ENCODE data around the gene SMIM44.
"Not testable (repeated sequence)": the region's sequence is repeated elsewhere in the genome, so short reads cannot be mapped to it uniquely, and the experiment has no call there.

Gene SMIM44

DNA sequence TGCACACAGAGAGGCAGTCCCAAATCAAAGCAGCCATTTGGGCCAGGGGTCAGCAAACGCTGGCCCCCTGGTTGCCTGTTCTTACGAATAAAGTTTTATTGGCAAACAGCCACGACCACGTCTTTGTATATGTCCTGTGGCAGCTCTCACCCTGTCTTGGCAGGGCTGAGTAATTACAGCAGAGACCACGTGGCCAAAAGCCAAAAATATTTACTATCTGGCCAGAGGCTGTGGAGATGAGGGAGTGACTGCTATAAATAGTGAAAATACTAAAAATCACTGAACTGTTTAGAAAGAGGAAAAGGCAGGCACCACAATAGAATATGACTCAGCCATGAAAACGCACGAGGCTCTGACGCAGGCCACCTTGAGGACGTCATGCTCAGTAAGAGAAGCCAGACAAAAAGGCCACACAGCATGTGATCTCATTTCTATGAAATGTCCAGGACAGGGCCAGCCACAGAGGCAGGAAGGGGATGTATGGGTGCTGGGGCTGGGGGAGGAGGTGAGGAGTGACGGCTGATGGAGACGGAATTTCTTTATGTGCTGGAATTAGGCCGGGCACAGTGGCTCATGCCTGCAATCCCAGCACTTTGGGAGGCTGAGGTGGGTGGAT lies 32.3 kb downstream of the SMIM44 start:
- Histone ChIP-seq H3K9ac (ENCODE audit: low read length) (no peak overlapping the region), H3K27me3 (ENCODE audit: control insufficient read depth, insufficient read depth, low read length) (no peaks in the 10 kb centered on the region), H3K4me3 (ENCODE audit: low read length) (no peak overlapping the region), H3K27ac (ENCODE audit: low read length) (no peak overlapping the region), H3K9me3 (ENCODE audit: control insufficient read depth, low read depth, low read length) (no peaks in the 10 kb centered on the region), H3K4me1 (ENCODE audit: control insufficient read depth, low read depth, low read length) (no peaks in the 10 kb centered on the region), H3K36me3 (ENCODE audit: control insufficient read depth, low read depth, low read length) (no peaks in the 10 kb centered on the region)

DNA sequence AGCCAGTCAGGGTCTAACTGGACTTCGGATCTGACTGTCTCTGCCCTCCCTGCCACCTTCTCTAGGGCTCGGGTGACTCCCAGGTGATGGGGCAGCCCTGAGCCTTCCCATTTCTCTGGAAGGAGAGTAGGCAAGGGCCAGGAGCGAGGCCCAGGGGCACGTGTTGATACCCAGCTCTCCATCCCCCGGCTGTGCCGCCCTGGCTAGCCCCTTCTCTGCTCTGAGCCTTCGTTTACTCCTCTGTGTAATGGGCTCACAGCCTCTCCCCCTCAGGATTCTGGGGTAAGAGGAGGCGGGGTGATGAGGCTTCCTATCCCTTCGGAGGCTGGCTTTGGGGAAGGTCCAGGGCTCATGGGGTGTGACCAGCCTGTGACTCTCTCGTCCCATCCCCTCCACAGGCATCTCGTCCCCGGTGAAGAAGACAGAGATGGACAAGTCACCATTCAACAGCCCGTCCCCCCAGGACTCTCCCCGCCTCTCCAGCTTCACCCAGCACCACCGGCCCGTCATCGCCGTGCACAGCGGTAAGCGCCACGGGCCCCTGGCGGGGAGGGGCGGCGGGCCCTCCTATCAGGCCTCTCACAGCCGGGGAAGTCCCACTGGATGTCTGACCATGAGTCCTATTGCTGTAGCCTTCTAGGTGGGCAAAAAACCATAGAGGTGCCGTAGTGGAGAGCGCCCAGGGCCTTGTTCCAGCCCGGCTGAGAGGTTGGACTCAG lies 34.5 kb downstream of the SMIM44 start:
- H3K4me3 ChIP-seq (ENCODE audit: low read length): no peak overlapping the region
- H3K4me1 ChIP-seq (ENCODE audit: control insufficient read depth, low read depth, low read length): no peaks in the 10 kb centered on the region
- no peak overlapping the region for H3K9ac ChIP-seq (ENCODE audit: low read length)
- no peaks in the 10 kb centered on the region for H3K9me3 ChIP-seq (ENCODE audit: control insufficient read depth, low read depth, low read length)
- no peaks in the 10 kb centered on the region for H3K27me3 ChIP-seq (ENCODE audit: control insufficient read depth, insufficient read depth, low read length)
- no peaks in the 10 kb centered on the region for H3K36me3 ChIP-seq (ENCODE audit: control insufficient read depth, low read depth, low read length)
- no peak overlapping the region for H3K27ac ChIP-seq (ENCODE audit: low read length)

DNA sequence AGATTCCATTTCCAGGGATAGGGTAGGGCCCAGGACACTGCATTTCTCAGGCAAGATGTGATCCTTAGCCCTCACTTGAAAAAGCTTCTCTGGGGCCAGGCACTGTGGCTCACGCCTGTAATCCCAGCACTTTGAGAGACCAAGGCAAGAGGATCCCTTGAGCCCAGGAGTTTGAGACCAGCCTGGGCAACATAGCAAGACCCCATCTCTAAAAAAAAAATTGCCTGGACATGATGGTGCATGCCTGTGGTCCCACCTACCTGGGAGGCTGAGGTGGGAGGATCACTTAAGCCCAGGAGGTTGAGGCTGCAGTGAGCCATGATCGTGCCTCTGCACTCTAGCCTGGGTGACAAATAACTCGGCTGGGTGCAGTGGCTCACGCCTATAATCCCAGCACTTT lies 36.6 kb downstream of the SMIM44 start:
- not testable (repeated sequence) for H3K36me3 ChIP-seq (ENCODE audit: control insufficient read depth, low read depth, low read length); H3K9ac ChIP-seq (ENCODE audit: low read length); H3K27ac ChIP-seq (ENCODE audit: low read length); H3K27me3 ChIP-seq (ENCODE audit: control insufficient read depth, insufficient read depth, low read length); H3K4me3 ChIP-seq (ENCODE audit: low read length); H3K9me3 ChIP-seq (ENCODE audit: control insufficient read depth, low read depth, low read length); H3K4me1 ChIP-seq (ENCODE audit: control insufficient read depth, low read depth, low read length)

DNA sequence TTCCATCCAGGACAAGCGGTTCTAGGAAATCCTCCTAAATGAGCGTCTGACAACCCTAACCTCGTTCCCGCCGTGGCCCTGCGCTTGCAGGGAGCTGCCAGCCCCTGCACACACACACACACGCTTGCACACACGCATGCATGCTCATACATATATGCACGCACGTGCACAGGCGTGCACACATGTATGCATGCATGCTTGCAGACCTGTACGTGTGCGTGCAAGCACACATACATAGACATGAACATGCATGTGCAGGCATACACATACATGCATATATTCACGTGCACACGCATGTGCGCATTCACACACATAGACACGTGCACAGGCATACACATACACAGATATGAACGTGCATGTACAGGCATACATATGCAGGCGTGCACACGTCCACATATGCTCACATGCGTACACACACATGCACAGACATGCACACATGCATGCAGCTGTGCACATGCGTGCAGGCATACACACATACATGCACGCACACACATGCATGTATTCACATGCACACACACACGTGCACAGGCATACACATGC lies 38.5 kb downstream of the SMIM44 start:
- no peaks in the 10 kb centered on the region for H3K27me3 ChIP-seq (ENCODE audit: control insufficient read depth, insufficient read depth, low read length)
- no peak overlapping the region for H3K27ac ChIP-seq (ENCODE audit: low read length)
- no peak overlapping the region for H3K4me3 ChIP-seq (ENCODE audit: low read length)
- no peaks in the 10 kb centered on the region for H3K9me3 ChIP-seq (ENCODE audit: control insufficient read depth, low read depth, low read length)
- no peaks in the 10 kb centered on the region for H3K36me3 ChIP-seq (ENCODE audit: control insufficient read depth, low read depth, low read length)
- H3K4me1 ChIP-seq (ENCODE audit: control insufficient read depth, low read depth, low read length): no peaks in the 10 kb centered on the region
- no peak overlapping the region for H3K9ac ChIP-seq (ENCODE audit: low read length)

DNA sequence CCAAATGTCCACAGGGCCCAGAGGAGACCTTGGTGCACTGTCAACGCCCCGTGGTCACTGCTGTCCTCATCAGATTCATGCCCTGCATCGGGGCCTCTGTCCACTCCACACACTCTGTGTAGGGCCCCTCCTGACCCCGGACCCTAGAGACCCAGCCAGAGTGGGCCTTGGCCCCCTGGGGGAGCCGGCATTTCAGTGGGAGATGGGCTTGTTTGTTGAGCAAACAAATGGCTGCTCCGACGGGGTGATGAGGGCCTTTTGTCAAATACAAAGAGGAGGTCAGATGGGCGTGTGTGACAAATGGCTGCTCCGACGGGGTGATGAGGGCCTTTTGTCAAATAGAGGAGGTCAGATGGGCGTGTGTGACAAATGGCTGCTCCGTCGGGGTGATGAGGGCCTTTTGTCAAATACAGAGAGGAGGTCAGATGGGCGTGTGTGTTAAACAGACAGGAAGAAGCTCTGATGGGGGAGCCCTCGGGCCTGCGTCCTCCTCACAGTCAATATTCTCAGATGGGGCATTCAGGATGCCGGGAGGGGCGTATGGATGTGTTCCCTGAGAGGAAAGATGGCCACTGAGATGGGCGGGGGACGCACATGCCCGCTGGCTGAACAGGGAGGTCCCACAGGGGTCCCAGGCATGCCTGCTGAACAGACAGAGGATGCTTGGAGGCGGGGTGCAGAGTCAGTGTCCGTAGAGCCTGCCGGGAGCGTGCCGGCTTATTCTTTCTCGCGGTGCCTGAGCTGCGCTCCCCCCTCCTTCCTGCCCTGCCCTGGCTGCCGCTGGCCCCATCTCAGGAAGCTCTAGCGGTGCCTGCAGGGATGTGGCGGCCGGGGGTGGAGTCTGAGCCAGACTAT lies 39.2 kb downstream of the SMIM44 start:
- Histone ChIP-seq H3K9me3 (ENCODE audit: control insufficient read depth, low read depth, low read length) (no peaks in the 10 kb centered on the region), H3K27me3 (ENCODE audit: control insufficient read depth, insufficient read depth, low read length) (no peaks in the 10 kb centered on the region), H3K9ac (ENCODE audit: low read length) (peak overlapping the region; percentile 8), H3K27ac (ENCODE audit: low read length) (no peak overlapping the region), H3K36me3 (ENCODE audit: control insufficient read depth, low read depth, low read length) (no peaks in the 10 kb centered on the region), H3K4me3 (ENCODE audit: low read length) (no peak overlapping the region), H3K4me1 (ENCODE audit: control insufficient read depth, low read depth, low read length) (no peaks in the 10 kb centered on the region)

DNA sequence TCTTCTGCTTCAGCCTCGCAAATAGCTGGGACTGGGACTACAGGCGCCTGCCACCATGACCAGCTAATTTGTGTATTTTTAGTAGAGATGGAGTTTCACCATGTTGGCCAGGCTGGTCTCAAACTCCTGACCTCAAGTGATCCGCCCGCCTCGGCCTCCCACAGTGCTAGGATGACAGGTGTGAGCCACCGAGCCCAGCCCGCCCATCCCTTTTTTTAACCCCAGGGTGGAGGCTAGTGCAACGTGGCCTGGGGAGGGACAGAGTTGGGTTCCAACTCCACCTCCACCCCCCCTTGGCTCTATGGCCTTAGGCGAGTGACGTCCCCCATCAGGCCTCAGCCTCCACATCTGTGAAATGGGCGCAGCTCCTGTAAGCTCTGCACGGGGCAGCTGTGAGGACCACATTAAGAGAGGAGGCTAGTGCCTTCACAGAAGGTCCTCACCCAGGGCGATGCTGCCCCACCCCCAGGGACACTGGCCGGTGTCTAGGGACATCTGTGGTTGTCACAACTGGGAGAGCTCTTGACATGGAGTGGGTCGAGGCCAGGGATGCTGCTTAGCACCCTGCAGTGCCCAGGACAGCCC lies 40.7 kb downstream of the SMIM44 start:
- Histone ChIP-seq H3K9me3 (ENCODE audit: control insufficient read depth, low read depth, low read length) (no peaks in the 10 kb centered on the region), H3K27me3 (ENCODE audit: control insufficient read depth, insufficient read depth, low read length) (no peaks in the 10 kb centered on the region), H3K36me3 (ENCODE audit: control insufficient read depth, low read depth, low read length) (no peaks in the 10 kb centered on the region), H3K4me3 (ENCODE audit: low read length) (no peak overlapping the region), H3K9ac (ENCODE audit: low read length) (no peak overlapping the region), H3K4me1 (ENCODE audit: control insufficient read depth, low read depth, low read length) (no peaks in the 10 kb centered on the region), H3K27ac (ENCODE audit: low read length) (no peak overlapping the region)

DNA sequence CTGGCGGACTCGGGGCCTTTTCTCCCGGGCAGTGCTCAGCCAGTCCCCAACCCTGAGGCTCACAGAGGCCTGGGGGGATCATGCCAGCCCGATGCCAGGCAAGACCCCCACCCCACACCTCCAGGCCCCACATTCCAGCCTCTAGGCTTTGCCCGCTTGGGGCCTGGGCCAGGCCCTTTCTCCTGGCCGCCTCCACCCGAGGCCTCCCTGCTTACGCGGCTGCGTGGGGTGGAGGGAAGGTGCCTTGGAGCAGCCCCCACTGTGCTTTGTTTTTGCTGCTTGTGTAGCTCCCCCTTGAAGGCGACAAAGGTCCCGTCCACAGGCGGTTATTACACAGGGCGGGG lies 41.3 kb downstream of the SMIM44 start:
- Histone ChIP-seq H3K9ac (ENCODE audit: low read length) (no peak overlapping the region), H3K27ac (ENCODE audit: low read length) (no peak overlapping the region), H3K4me3 (ENCODE audit: low read length) (no peak overlapping the region), H3K4me1 (ENCODE audit: control insufficient read depth, low read depth, low read length) (no peaks in the 10 kb centered on the region), H3K27me3 (ENCODE audit: control insufficient read depth, insufficient read depth, low read length) (no peaks in the 10 kb centered on the region), H3K36me3 (ENCODE audit: control insufficient read depth, low read depth, low read length) (no peaks in the 10 kb centered on the region), H3K9me3 (ENCODE audit: control insufficient read depth, low read depth, low read length) (no peaks in the 10 kb centered on the region)

DNA sequence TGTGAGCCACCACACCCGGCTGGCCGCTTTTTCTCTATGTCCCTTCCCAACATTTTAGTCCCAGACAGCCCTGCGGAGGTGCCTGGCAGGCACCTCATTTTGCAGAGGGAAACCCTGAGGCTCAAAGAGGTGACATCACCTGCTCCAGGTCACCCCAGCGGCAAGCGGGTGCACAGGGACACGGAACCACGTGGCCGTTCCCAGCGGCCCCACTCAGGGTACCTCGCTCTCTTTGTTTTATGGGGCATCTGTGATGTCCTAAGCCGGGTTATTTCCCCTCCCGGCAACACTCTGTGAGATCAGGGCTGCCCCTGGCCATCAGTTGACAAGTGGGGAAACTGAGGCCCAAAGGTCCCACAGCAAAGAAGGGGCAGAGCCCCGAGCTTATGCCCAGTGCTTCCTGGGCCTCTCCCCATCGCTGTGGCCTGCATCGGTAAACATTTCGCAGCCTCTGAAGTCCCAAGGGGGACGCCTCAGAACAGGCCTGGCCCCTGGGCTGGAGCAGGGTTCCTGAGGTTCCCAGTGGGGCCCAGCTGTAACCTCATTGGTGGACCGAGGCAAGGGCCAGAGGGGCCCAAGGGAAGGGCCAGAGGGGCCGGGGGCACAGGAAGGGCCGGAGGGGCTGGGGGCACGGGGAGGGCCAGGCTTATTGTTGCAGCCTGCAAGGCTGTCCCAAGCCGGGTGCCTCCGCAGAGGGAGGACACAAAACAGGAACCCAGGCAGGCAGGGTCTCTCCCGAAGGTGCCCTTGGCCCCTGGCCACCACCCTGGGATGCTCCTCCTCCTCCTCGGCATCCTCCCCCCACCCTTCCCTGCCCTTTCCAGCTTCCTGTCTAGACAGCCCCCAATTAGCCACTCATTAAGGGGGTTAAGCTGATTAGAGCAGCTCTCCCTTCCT lies 41.9 kb downstream of the SMIM44 start:
- no peaks in the 10 kb centered on the region for H3K36me3 ChIP-seq (ENCODE audit: control insufficient read depth, low read depth, low read length)
- H3K9me3 ChIP-seq (ENCODE audit: control insufficient read depth, low read depth, low read length): no peaks in the 10 kb centered on the region
- H3K4me1 ChIP-seq (ENCODE audit: control insufficient read depth, low read depth, low read length): no peaks in the 10 kb centered on the region
- no peak overlapping the region for H3K9ac ChIP-seq (ENCODE audit: low read length)
- no peaks in the 10 kb centered on the region for H3K27me3 ChIP-seq (ENCODE audit: control insufficient read depth, insufficient read depth, low read length)
- H3K27ac ChIP-seq (ENCODE audit: low read length): no peak overlapping the region
- H3K4me3 ChIP-seq (ENCODE audit: low read length): no peak overlapping the region

DNA sequence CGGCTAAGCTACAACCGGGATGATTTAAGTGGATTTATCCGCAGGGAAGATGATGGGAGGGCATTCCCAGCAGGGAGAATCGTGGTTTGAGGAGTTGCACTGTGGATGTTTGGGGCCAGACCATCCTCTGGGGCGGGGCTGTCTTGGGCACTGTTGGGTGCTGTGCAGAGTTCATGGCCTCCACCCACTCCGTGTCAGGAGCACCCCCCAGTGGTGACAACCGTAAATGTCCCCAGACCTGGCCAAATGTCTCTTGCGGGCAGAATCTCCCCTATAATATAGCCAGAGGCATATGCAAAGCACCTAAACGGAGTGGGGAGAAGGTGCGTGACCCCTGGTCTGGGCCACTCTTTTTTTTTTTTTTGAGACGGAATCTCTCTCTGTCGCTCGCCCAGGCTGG lies 43.2 kb downstream of the SMIM44 start:
- no peaks in the 10 kb centered on the region for H3K4me1 ChIP-seq (ENCODE audit: control insufficient read depth, low read depth, low read length)
- no peak overlapping the region for H3K9ac ChIP-seq (ENCODE audit: low read length)
- no peak overlapping the region for H3K4me3 ChIP-seq (ENCODE audit: low read length)
- H3K9me3 ChIP-seq (ENCODE audit: control insufficient read depth, low read depth, low read length): no peaks in the 10 kb centered on the region
- H3K27ac ChIP-seq (ENCODE audit: low read length): no peak overlapping the region
- no peaks in the 10 kb centered on the region for H3K36me3 ChIP-seq (ENCODE audit: control insufficient read depth, low read depth, low read length)
- H3K27me3 ChIP-seq (ENCODE audit: control insufficient read depth, insufficient read depth, low read length): no peaks in the 10 kb centered on the region

DNA sequence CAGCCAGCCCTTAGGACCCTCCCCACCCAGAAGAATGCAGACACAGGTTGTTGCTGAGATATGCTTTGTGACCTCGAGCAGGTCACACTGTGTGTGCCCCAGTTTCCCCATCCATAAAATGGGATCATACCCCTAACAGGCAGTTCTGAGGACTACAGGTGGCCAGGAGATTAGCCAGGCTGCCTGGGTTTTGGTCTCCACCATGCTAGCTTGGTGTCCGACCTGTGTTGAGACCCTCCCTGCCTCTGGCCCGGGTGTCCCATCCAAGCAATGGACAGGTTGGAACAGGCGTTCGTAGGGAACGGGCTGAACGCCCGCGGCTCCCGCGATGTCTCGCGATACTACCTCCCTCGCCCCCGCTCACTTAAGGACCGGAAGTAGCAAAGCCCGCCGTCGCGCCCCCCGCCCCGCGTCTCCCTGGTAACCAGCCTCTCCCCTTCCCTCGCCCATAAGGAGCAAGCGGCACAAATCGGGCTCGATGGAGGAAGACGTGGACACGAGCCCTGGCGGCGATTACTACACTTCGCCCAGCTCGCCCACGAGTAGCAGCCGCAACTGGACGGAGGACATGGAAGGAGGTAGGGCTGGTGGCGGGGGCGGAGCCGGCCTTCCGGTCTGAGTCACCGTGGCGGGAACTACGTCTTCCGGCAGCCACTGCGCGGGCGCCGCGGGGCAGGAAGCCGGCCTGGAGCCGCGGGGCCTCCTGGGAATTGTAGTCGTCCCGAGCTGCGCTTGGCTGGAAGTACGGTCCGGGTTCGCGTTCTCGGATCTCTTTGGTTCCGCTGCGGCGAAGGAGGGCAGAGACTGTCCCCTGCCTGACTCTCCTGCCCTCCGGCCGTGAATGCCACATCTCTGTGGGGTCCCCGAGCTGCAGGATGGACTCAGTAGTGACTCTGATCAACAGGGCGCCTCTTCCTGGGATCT lies 48.3 kb downstream of the SMIM44 start:
- H3K4me1 ChIP-seq (ENCODE audit: control insufficient read depth, low read depth, low read length): no peaks in the 10 kb centered on the region
- no peaks in the 10 kb centered on the region for H3K36me3 ChIP-seq (ENCODE audit: control insufficient read depth, low read depth, low read length)
- H3K9me3 ChIP-seq (ENCODE audit: control insufficient read depth, low read depth, low read length): no peaks in the 10 kb centered on the region
- H3K27ac ChIP-seq (ENCODE audit: low read length): peak overlapping the region; percentile 90
- H3K9ac ChIP-seq (ENCODE audit: low read length): peak overlapping the region; percentile 82
- H3K4me3 ChIP-seq (ENCODE audit: low read length): peak overlapping the region; percentile 59
- no peaks in the 10 kb centered on the region for H3K27me3 ChIP-seq (ENCODE audit: control insufficient read depth, insufficient read depth, low read length)
